ENCODE results near the gene PTPN12.
A peak's percentile ranks its signal among the peaks of the same experiment; 100 is the strongest.
"Not testable (repeated sequence)": the region's sequence is repeated elsewhere in the genome, so short reads cannot be mapped to it uniquely, and the experiment has no call there.

Gene PTPN12

DNA sequence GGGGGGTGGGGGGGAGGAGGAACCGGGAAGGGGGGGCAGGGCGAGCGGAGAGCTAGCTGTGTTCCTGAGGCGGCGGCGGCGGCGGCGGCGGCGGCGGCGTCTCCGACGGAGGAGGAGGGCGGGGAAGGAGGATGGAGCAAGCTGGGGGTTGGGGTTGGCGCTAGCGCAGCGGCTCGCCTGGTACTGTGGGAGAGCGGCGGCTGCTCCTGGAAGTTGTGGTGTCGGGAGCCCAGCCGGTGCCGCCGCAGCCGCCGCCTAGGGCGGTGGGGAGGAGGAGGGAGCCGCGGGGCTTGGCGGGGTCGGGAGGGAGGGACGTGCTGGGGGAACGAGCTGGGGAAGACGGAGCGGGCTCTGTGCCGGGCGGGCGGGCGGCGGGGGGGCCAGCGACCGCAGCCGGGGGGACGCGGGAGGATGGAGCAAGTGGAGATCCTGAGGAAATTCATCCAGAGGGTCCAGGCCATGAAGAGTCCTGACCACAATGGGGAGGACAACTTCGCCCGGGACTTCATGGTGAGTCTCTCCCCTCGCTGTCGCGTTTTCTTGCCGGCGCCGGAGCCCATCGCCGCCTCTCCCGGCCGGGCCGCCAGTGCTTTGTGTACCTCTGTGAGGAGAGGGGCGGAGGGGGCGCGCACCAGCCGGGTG lies at the start of gene PTPN12:
TSS of gene PTPN12 (plus strand) at position 160 of the 642 bp plus-strand sequence. CDS start at position 412, 252 bp downstream.
- H3K4me3 ChIP-seq (ENCODE audit: low read length) = peak within 1 kb of the TSS; percentile 82
- TF ChIP-seq ZNF274 (IDR thresholded peaks at IDR 0.05; ENCODE audit: low read depth, low read length) = no peak

DNA sequence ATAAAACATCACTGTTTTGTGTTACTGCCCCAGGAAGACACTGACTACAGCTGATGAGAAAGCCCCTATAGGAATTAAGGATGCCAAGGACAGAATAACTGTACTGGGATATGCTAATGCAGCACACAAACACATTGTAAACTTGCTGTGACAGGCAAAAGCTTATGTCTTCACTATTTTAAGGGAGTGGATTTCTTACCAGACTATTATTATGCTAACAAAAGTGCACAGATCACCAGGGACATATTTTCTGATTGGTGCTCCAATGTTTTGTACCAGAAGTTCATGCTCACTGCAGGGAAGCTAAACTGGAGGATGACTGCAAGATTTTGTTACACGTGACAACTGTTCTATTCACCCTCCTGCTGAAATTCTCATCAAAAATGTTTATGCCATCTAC lies 48.1 kb upstream of the PTPN12 start:
- no peak overlapping the region for H3K4me3 ChIP-seq (ENCODE audit: low read length)
- TF ChIP-seq ZNF274 (IDR thresholded peaks at IDR 0.05; ENCODE audit: low read depth, low read length) = no peak

- no peak overlapping the region for H3K4me3 ChIP-seq (ENCODE audit: low read length)
- no peak for TF ChIP-seq ZNF274 (IDR thresholded peaks at IDR 0.05; ENCODE audit: low read depth, low read length)
These were observed 40.0 kb upstream of the PTPN12 start for GRCh38 chr7:77497079-77497478.

DNA sequence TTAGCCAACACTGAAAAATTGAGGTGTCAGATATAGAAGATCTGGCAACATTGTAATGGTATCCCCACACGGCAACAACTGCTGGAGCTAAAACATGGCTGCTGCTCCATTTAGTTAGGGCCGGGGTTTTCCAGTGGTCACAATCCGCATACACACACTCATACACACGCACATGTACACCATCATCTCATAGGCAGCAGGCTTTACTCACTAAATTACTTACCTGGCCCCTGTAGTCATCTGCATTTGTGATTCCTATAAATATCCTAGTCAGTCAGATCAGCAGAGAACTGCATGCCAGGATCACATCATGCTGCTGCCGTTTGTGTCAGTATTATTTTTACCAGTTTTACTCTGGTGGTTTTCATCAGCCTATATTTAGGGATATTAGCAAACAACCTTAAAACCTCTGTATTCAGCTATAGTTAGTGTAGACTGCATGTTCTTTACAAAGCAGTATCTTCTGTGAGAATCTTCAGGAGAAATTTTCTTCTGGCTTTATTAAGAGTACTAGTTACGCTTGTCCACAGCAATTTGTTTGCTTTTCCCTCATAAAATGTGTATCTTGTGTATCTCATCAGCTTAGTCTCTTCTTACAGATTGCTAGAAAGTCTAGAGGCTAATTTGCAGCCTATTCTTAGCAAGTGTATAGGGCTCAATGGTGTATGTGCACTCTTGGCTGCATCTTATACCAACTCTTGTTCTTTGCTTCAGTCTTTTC lies 38.3 kb upstream of the PTPN12 start:
- no peak overlapping the region for H3K4me3 ChIP-seq (ENCODE audit: low read length)
- no peak for TF ChIP-seq ZNF274 (IDR thresholded peaks at IDR 0.05; ENCODE audit: low read depth, low read length)

- TF ChIP-seq ZNF274 (IDR thresholded peaks at IDR 0.05; ENCODE audit: low read depth, low read length) = no peak
- no peak overlapping the region for H3K4me3 ChIP-seq (ENCODE audit: low read length)
These were observed 35.9 kb upstream of the PTPN12 start for GRCh38 chr7:77501192-77501515.

- TF ChIP-seq ZNF274 (IDR thresholded peaks at IDR 0.05; ENCODE audit: low read depth, low read length) = no peak
- H3K4me3 ChIP-seq (ENCODE audit: low read length) = no peak overlapping the region
These were observed 32.1 kb upstream of the PTPN12 start for GRCh38 chr7:77504951-77505350.

GRCh38 chr7:77506899-77507298 lies 30.2 kb upstream of the PTPN12 start:
- no peak overlapping the region for H3K4me3 ChIP-seq (ENCODE audit: low read length)
- TF ChIP-seq ZNF274 (IDR thresholded peaks at IDR 0.05; ENCODE audit: low read depth, low read length) = no peak

GRCh38 chr7:77513002-77513670 lies 24.0 kb upstream of the PTPN12 start:
- not testable (repeated sequence) for H3K4me3 ChIP-seq (ENCODE audit: low read length)

DNA sequence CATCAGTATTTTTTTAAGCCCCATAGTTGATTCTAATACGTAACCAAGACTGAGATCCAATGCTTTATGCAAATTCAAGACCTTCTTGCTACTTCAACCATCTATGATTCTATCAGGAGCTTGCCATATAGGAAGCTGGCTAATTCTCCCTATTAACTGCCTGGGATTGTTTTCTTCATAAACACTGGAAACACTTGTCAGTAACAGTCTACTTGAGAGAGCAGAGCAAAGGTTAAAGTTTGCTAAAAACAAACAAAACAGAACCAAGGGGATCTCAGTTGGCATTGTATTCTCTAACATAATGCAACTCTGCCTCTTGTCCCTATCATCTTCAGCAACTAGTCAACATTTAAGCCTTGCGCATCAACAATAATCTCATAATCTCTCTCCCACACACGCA lies 21.0 kb upstream of the PTPN12 start:
- no peak for TF ChIP-seq ZNF274 (IDR thresholded peaks at IDR 0.05; ENCODE audit: low read depth, low read length)
- H3K4me3 ChIP-seq (ENCODE audit: low read length) = no peak overlapping the region

DNA sequence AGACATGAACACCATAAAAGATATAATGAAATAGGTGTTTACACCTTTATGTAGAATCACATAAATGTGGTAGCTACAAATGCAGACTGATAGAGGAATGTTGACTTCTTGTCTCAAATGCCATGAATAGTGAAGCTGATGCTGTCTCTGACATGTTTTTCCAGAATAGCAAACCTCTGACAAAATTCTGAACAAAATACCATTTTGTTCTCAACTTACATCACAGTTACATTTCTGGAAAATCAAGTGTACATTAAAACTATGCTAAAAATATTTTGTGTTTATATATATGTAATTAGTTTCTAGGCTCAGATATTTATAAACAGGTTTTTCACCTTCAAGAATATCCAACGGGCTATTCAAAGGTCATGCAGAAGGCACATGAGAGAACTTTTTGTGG lies 16.8 kb upstream of the PTPN12 start:
- no peak for TF ChIP-seq ZNF274 (IDR thresholded peaks at IDR 0.05; ENCODE audit: low read depth, low read length)

DNA sequence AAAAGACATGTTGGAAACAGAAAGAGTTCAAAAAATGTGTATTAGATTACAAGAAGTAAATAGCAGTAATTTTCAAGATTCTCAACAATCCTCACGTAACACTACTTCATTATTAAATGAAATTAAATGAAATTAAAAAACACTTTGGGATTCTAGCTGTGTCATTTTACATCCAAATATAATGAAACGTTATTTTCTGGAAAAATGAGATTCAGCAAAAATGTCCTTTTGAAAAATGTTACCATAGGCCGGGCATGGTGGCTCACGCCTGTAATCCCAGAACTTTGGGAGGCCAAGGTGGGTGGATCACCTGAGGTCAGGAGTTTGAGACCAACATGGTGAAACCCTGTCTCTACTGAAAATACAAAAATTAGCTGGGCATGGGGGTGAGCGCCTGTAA lies 15.6 kb upstream of the PTPN12 start:
- H3K4me3 ChIP-seq (ENCODE audit: low read length) = not testable (repeated sequence)

More for the DNA sequence above, 16.8 kb upstream of the PTPN12 start:
- H3K4me3 ChIP-seq (ENCODE audit: low read length) = no peak overlapping the region

- H3K4me3 ChIP-seq (ENCODE audit: low read length) = no peak overlapping the region
- no peak for TF ChIP-seq ZNF274 (IDR thresholded peaks at IDR 0.05; ENCODE audit: low read depth, low read length)
These were observed 12.4 kb upstream of the PTPN12 start for GRCh38 chr7:77524731-77525130.

- no peak overlapping the region for H3K4me3 ChIP-seq (ENCODE audit: low read length)
- no peak for TF ChIP-seq ZNF274 (IDR thresholded peaks at IDR 0.05; ENCODE audit: low read depth, low read length)
These were observed 11.9 kb upstream of the PTPN12 start for GRCh38 chr7:77525231-77525630.

- no peak for TF ChIP-seq ZNF274 (IDR thresholded peaks at IDR 0.05; ENCODE audit: low read depth, low read length)
- no peak overlapping the region for H3K4me3 ChIP-seq (ENCODE audit: low read length)
These were observed 8.7 kb upstream of the PTPN12 start for GRCh38 chr7:77528368-77528767.

GRCh38 chr7:77529279-77529678 lies 7.8 kb upstream of the PTPN12 start:
- no peak overlapping the region for H3K4me3 ChIP-seq (ENCODE audit: low read length)
- TF ChIP-seq ZNF274 (IDR thresholded peaks at IDR 0.05; ENCODE audit: low read depth, low read length) = no peak
